ENCODE measurements around the gene TMPRSS4. TPM values are rescaled to one million over a fixed set of nuclear protein-coding genes. Genes with fewer than 3 reads are reported as not detected.

TMPRSS4 gene
- total RNA-seq, 1 donor from 2014 or later: not detected

GRCh38 chr11:118117790-118118601 lies 41.1 kb downstream of the TMPRSS4 start:
- Mint-ChIP-seq H3K4me3 (no peak overlapping the region), H3K36me3 (ENCODE audit: low read depth) (peaks cover 2% of the 10 kb centered on the region), H3K4me1 (no peaks in the 10 kb centered on the region), H3K27ac (ENCODE audit: unreplicated experiment) (peak overlapping the region; percentile 3), H3K27me3 (ENCODE audit: low read depth) (peaks cover 9% of the 10 kb centered on the region), H3K9me3 (peaks cover 4% of the 10 kb centered on the region)
- DNase-seq (ENCODE audit: low read depth, low spot score): no peak
- no peak for TF ChIP-seq CTCF (conservative IDR thresholded peaks at IDR 0.05)

- no peak for TF ChIP-seq CTCF (conservative IDR thresholded peaks at IDR 0.05)
- Mint-ChIP-seq H3K27ac (ENCODE audit: unreplicated experiment) (no peak overlapping the region), H3K9me3 (peaks cover 4% of the 10 kb centered on the region), H3K27me3 (ENCODE audit: low read depth) (peaks cover 9% of the 10 kb centered on the region), H3K4me1 (no peaks in the 10 kb centered on the region), H3K4me3 (no peak overlapping the region), H3K36me3 (ENCODE audit: low read depth) (peaks cover 2% of the 10 kb centered on the region)
- no peak for DNase-seq (ENCODE audit: low read depth, low spot score)
Measured at GRCh38 chr11:118120793-118121192, 43.9 kb downstream of the TMPRSS4 start.

- H3K36me3 Mint-ChIP-seq (ENCODE audit: low read depth): peaks cover 2% of the 10 kb centered on the region
- no peaks in the 10 kb centered on the region for H3K4me1 Mint-ChIP-seq
- no peak overlapping the region for H3K27ac Mint-ChIP-seq (ENCODE audit: unreplicated experiment)
- DNase-seq (ENCODE audit: low read depth, low spot score): no peak
- TF ChIP-seq CTCF (conservative IDR thresholded peaks at IDR 0.05): no peak
- H3K27me3 Mint-ChIP-seq (ENCODE audit: low read depth): no peaks in the 10 kb centered on the region
- peaks cover 4% of the 10 kb centered on the region for H3K9me3 Mint-ChIP-seq
- no peak overlapping the region for H3K4me3 Mint-ChIP-seq
Measured at GRCh38 chr11:118124929-118125535, 48.2 kb downstream of the TMPRSS4 start.

GRCh38 chr11:118126082-118126838 lies 49.4 kb downstream of the TMPRSS4 start:
- Mint-ChIP-seq H3K27ac (ENCODE audit: unreplicated experiment) (no peak overlapping the region), H3K4me3 (no peak overlapping the region), H3K9me3 (no peaks in the 10 kb centered on the region), H3K36me3 (ENCODE audit: low read depth) (no peaks in the 10 kb centered on the region), H3K4me1 (no peaks in the 10 kb centered on the region), H3K27me3 (ENCODE audit: low read depth) (no peaks in the 10 kb centered on the region)
- DNase-seq (ENCODE audit: low read depth, low spot score): no peak
- no peak for TF ChIP-seq CTCF (conservative IDR thresholded peaks at IDR 0.05)

DNA sequence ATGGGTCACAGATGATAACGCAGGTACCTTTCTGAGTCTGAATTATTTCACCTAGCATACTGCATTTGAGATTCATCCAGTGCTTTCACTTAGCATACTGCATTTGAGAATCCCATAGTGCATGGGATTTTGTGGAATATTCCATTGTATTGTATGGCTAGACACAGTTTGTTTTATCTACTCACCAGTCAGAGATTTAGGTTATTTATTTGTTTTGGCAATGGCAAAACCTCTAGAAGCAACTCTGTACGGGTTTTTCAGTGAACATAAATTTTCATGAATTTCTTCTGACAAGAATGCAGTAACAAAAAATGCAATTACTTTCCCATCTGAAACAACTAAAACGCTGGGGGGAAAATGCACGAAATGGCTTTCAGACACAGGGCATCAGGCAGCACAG lies 51.4 kb downstream of the TMPRSS4 start:
- Mint-ChIP-seq H3K4me3 (no peak overlapping the region), H3K27me3 (ENCODE audit: low read depth) (no peaks in the 10 kb centered on the region), H3K4me1 (no peaks in the 10 kb centered on the region), H3K9me3 (no peaks in the 10 kb centered on the region), H3K36me3 (ENCODE audit: low read depth) (no peaks in the 10 kb centered on the region), H3K27ac (ENCODE audit: unreplicated experiment) (no peak overlapping the region)
- no peak for DNase-seq (ENCODE audit: low read depth, low spot score)
- TF ChIP-seq CTCF (conservative IDR thresholded peaks at IDR 0.05): no peak

Measured in neural crest cell (in vitro differentiated cells).